HG03520 (cell line): ENCODE results near the gene FHIT.
"Not testable (repeated sequence)": the region's sequence is repeated elsewhere in the genome, so short reads cannot be mapped to it uniquely, and the experiment has no call there.

ENCODE experiments used
- ATAC-seq: cut with Tn5 transposase; IDR thresholded peaks from one replicate; pipeline ENCODE4 v1.9.1; 2021; ENCODE audit warnings: mild to moderate bottlenecking, moderate library complexity; ENCODE audit not compliant: unreplicated experiment

FHIT gene

GRCh38 chr3:61065451-61066011 is 185.7 kb downstream of the FHIT start:
- ATAC-seq, result no peak

GRCh38 chr3:61061092-61061723 is 190.0 kb downstream of the FHIT start:
- no peak for ATAC-seq

- ATAC-seq, result no peak
Measured at GRCh38 chr3:61060411-61060861, 190.8 kb downstream of the FHIT start.

- ATAC-seq, result no peak
Measured at GRCh38 chr3:61058836-61059235, 192.4 kb downstream of the FHIT start.

GRCh38 chr3:61057464-61057863 is 193.8 kb downstream of the FHIT start:
- ATAC-seq, result no peak

GRCh38 chr3:61055447-61055846 is 195.8 kb downstream of the FHIT start:
- no peak for ATAC-seq

- ATAC-seq, result no peak
Measured at GRCh38 chr3:61053781-61054496, 197.3 kb downstream of the FHIT start.

- no peak for ATAC-seq
Measured at GRCh38 chr3:61052851-61053250, 198.4 kb downstream of the FHIT start.

GRCh38 chr3:61051666-61052065 is 199.6 kb downstream of the FHIT start:
- ATAC-seq, result no peak

GRCh38 chr3:61045169-61045568 is 206.1 kb downstream of the FHIT start:
- ATAC-seq, result not testable (repeated sequence)

GRCh38 chr3:61043156-61043555 is 208.1 kb downstream of the FHIT start:
- ATAC-seq, result no peak

- no peak for ATAC-seq
Measured at GRCh38 chr3:61040618-61041017, 210.6 kb downstream of the FHIT start.

- no peak for ATAC-seq
Measured at GRCh38 chr3:61035573-61035972, 215.7 kb downstream of the FHIT start.

- no peak for ATAC-seq
Measured at GRCh38 chr3:61032991-61033390, 218.3 kb downstream of the FHIT start.

- ATAC-seq, result no peak
Measured at GRCh38 chr3:61031503-61031902, 219.7 kb downstream of the FHIT start.

GRCh38 chr3:61030469-61031035 is 220.7 kb downstream of the FHIT start:
- ATAC-seq, result no peak

- ATAC-seq, result no peak
Measured at GRCh38 chr3:61029194-61029593, 222.1 kb downstream of the FHIT start.

- ATAC-seq, result no peak
Measured at GRCh38 chr3:61018807-61019206, 232.4 kb downstream of the FHIT start.

GRCh38 chr3:61017028-61017427 is 234.2 kb downstream of the FHIT start:
- not testable (repeated sequence) for ATAC-seq

- ATAC-seq, result no peak
Measured at GRCh38 chr3:61015859-61016258, 235.4 kb downstream of the FHIT start.

- no peak for ATAC-seq
Measured at GRCh38 chr3:61015408-61015807, 235.8 kb downstream of the FHIT start.

- ATAC-seq, result no peak
Measured at GRCh38 chr3:61008998-61009380, 242.3 kb downstream of the FHIT start.
